Measurements from ENCODE around the gene HMGN4.
"Not testable (repeated sequence)": the region's sequence is repeated elsewhere in the genome, so short reads cannot be mapped to it uniquely, and the experiment has no call there.

Gene HMGN4

DNA sequence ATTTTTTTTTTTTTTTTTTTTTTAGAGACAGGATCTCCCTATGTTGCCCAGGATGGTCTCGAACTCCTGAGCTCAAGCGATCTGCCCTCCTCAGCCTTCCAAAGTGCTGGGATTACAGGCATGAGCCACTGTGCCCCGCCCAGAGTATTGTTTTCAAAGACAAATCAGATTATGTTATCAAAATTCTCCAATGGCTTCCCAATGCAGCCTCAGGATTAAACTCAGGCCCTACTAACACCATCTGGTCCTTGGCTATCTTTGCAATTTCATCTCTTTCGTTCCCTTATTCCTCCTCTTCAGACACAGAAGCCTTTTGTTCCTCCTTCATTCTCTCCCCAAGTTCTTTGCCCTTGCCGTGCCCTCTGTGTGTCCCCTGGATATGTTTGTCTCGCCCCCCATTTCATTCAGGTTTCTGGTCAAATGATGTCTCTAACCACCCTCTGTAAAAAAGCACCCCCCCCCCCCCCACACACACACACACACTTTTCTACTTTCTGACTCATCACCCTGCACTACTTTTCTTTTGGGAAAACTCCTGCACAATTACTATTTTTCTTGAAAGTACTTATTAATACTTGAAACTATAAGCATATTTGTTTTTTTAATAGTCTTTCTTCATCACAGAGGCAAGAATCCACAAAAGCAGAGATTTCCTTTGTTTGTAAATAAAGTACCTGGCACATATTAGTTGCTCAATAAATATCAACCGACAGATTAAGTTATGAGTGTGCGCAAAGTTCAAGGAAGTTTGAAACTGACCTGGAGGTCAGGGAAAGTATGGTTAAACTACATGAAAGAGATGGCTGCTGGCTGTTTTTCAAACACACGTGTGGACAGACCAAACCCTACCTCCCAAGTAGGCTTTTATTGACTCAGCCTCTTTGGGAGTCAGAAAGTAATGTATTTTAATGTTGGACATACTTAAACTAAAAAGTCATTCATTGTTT is 21.4 kb upstream of the HMGN4 start:
- no peaks in the 10 kb centered on the region for H3K9me3 ChIP-seq (ENCODE audit: control insufficient read depth, insufficient read depth, low read length)
- H3K9ac ChIP-seq (ENCODE audit: low read depth, low read length), result no peak overlapping the region
- H3K4me1 ChIP-seq (ENCODE audit: insufficient read depth, low read length), result 0 out of 2 replicates have a peak, but pooled peaks cover 3% of the 10 kb centered on the region
- no peaks in the 10 kb centered on the region for H3K36me3 ChIP-seq (ENCODE audit: insufficient read depth, low read length)

DNA sequence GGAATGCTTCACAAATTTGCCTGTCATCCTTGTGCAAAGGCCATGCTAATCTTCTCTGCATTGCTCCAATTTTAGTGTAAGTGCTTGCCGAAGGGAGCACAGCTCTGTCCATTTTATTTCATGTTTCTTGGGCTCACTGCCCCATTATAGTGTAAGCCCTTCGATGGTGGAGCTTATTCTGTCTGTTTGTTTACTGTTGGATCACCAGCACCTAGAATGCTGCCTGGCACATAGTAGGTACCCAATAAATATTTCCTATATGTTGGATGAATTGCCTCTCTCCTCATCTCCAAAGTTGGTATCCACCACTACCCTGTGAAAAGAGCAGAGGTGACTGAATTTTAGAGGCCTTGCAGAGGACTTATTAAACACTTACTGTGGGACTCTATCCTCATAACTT is 18.8 kb upstream of the HMGN4 start:
- H3K36me3 ChIP-seq (ENCODE audit: insufficient read depth, low read length), result no peaks in the 10 kb centered on the region
- no peaks in the 10 kb centered on the region for H3K9me3 ChIP-seq (ENCODE audit: control insufficient read depth, insufficient read depth, low read length)
- no peak overlapping the region for H3K9ac ChIP-seq (ENCODE audit: low read depth, low read length)
- 0 out of 2 replicates have a peak, but pooled peaks cover 3% of the 10 kb centered on the region for H3K4me1 ChIP-seq (ENCODE audit: insufficient read depth, low read length)

DNA sequence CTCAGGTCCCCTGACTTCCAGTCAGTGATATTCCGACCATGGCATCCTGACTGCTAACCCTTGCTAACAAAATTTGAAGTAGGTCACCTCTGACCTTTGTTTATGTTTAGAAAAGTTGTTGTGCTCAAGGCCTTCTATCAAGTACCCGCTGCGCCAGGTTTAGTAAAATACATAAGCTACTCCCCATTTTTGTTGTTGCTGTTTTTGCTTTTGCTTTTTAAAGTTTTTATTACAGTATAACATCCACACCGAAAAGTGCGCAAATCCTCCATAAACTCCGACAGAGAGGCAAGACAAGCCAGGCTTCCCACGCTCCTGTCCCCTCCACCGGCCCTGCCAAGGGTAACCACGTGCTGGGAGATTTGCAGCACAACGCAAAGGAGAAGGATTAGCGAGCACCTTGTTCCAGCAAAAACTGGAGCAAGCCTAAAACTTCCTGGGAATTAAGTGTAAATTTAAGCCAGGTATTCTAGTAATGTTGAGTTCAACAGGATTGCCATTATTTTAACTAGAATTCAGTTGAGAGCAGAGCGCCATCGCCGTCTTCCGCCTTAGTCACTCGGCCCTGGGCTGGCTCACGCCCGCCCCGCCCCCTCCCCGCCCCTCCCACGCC is 17.8 kb upstream of the HMGN4 start:
- Histone ChIP-seq H3K9ac (ENCODE audit: low read depth, low read length) (peak overlapping the region; percentile 59), H3K9me3 (ENCODE audit: control insufficient read depth, insufficient read depth, low read length) (no peaks in the 10 kb centered on the region), H3K4me1 (ENCODE audit: insufficient read depth, low read length) (0 out of 2 replicates have a peak, but pooled peaks cover 3% of the 10 kb centered on the region), H3K36me3 (ENCODE audit: insufficient read depth, low read length) (no peaks in the 10 kb centered on the region)

DNA sequence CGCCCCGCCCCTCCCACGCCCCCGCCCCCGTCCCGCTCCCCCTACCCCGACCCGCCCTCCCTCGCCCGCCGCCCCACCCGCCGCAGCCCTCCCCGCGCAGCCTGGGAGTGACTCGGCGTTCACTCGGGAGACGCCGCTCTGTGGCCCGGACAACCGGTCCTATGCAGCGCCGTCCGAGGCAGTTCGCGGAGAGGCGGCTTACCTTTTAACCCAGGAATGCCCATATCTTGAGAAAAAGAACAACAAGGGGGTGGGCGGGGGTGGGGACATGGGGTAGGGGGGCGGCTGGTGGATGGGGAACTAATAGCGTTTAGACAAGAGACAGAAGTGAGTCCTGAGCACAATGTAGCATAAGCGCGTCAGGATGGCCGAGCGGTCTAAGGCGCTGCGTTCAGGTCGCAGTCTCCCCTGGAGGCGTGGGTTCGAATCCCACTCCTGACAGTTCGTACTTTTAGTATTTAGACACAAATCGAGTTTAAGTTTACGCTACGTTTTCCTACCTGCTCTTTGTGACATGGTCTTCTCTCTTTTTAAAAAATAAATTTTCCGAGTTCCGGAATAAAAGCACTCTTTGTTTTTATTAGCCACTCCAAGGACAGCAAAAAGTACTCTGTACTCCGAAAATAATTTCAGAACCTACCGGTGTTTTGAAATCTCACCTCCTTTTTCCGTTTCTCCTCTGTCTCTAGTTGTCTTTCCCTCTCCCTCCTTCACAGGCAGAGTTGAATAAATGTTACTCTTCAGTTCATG is 17.1 kb upstream of the HMGN4 start:
- no peaks in the 10 kb centered on the region for H3K36me3 ChIP-seq (ENCODE audit: insufficient read depth, low read length)
- H3K9ac ChIP-seq (ENCODE audit: low read depth, low read length), result peak overlapping the region; percentile 99
- H3K4me1 ChIP-seq (ENCODE audit: insufficient read depth, low read length), result 0 out of 2 replicates have a peak, but pooled peaks cover 3% of the 10 kb centered on the region

DNA sequence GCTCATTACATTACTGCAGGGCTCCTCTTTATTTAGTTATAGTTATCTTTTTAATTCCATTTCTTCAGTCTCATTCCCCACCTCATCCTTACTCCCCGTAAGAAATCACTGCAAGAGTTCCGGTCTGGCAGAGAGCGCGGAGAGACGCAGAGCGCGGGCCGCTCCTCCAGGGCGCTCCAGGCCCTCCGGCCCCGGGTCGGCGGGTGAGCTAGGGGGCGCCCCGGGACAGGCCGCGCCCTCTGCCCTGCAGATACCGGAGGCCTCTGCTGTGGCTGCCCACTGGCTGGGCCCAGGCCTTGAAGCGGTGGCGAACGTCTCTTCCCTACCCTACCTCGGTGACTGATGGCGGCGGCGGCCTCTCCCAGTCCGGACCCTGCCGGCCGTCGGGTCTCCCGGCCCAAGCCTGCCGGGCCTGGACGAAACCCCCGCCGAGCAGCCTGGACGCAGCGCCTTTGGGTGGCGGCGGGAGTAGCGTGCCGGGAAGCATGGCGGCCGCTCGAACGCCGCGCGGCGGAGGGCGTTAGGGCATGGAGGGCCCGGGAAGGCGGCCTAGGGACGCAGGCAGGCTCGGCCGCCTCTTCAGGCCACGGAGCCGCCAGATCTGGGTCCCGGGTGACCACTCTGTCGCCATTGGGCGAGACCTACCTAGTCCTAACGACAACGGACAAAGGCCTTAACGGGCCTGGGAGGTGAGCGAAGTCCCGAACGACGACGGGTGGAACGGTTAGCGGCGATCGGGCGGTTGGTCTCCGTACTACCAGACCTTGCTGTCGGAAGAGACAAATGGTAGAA is 16.4 kb upstream of the HMGN4 start:
- peak overlapping the region; percentile 99 for H3K9ac ChIP-seq (ENCODE audit: low read depth, low read length)
- no peaks in the 10 kb centered on the region for H3K9me3 ChIP-seq (ENCODE audit: control insufficient read depth, insufficient read depth, low read length)
- no peaks in the 10 kb centered on the region for H3K36me3 ChIP-seq (ENCODE audit: insufficient read depth, low read length)
- 0 out of 2 replicates have a peak, but pooled peaks cover 3% of the 10 kb centered on the region for H3K4me1 ChIP-seq (ENCODE audit: insufficient read depth, low read length)

More for the DNA sequence above, 17.1 kb upstream of the HMGN4 start:
- H3K9me3 ChIP-seq (ENCODE audit: control insufficient read depth, insufficient read depth, low read length), result no peaks in the 10 kb centered on the region

DNA sequence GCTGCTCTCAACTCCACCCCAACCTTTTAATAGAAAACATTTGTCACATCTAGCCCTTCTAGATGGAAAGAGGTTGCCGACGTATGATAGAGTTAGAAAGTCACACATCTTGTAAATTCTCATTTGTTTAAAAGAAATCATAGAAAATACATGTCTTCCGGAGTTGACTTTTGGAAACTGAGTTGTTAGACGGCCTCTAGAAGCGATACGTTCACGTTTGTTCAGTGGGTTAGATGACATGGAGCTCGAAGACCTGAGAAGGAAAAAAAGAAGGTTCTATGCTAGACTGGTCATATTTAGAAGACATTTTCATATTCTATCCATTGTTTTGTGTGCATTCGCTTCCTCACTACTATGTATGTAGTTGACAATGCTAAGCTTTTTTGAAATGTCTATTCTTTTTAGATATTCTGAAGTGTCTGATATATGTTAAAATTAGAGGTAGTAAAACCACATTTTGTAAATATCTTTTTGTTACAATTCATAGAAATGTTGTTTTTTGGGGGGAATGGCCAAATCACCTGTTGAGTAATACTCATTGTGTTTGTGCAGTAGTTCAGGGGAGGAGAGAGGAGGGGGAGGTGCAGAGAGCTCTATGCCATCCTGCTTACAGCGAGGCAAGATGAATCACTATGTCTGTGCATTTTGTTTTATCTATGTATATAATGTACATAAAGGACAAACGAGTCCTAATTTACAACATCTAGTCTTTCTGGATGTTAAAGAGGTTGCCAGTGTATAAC is 15.5 kb upstream of the HMGN4 start:
- not testable (repeated sequence) for H3K9me3 ChIP-seq (ENCODE audit: control insufficient read depth, insufficient read depth, low read length); H3K36me3 ChIP-seq (ENCODE audit: insufficient read depth, low read length); H3K4me1 ChIP-seq (ENCODE audit: insufficient read depth, low read length)
- H3K9ac ChIP-seq (ENCODE audit: low read depth, low read length), result peak overlapping the region; percentile 99

DNA sequence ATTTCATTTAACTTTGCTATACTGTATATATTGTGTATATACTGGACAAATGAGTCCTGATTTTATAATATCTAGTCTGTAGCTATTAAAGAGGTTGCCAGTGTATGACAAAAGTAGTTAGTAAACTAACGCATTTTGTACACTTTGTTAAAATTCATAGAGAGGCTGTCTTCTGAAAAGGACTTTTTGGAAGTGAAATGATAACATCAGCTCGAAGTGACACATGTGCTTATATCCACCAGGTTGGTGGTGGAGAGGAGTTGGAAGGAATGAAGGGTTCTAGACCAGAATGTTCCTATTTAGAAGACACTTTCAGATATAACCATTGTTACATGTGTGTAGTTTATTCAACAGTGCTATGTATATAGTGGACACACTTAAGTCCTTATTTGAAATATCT is 13.9 kb upstream of the HMGN4 start:
- H3K9me3 ChIP-seq (ENCODE audit: control insufficient read depth, insufficient read depth, low read length); H3K9ac ChIP-seq (ENCODE audit: low read depth, low read length); H3K36me3 ChIP-seq (ENCODE audit: insufficient read depth, low read length): not testable (repeated sequence)
- H3K4me1 ChIP-seq (ENCODE audit: insufficient read depth, low read length), result peaks cover 13% of the 10 kb centered on the region

DNA sequence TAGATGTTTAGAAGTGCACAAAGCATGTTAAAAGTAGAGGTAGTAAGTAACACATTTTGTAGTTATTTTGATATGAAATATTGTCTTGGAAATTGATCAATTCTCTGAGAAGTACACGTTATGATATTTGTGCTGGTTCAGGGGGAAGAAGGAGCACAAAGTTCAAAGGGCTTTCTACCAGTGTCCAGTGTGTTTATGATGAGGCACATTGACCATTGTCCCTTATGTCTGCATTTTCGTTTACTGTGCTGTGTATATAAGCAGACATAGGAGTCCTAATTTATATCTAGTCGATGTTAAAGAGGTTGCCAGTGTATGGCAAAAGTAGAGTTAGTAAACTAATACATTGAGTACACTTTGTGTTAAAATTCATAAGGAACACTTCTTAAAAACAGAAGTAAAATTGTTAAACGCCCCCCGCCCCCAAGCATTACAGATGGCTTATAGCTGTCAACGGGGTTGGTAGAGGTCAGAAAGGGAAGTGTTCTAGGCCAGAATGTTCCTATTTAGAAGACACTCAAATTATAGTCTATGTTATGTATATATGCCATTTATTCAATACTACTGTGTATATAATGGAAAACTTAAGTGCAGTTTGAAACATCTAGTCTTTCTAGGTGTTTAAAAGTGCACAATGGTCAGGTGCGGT is 13.3 kb upstream of the HMGN4 start:
- H3K9me3 ChIP-seq (ENCODE audit: control insufficient read depth, insufficient read depth, low read length), result no peaks in the 10 kb centered on the region
- H3K4me1 ChIP-seq (ENCODE audit: insufficient read depth, low read length), result peaks cover 13% of the 10 kb centered on the region
- H3K9ac ChIP-seq (ENCODE audit: low read depth, low read length), result no peak overlapping the region
- H3K36me3 ChIP-seq (ENCODE audit: insufficient read depth, low read length), result no peaks in the 10 kb centered on the region

DNA sequence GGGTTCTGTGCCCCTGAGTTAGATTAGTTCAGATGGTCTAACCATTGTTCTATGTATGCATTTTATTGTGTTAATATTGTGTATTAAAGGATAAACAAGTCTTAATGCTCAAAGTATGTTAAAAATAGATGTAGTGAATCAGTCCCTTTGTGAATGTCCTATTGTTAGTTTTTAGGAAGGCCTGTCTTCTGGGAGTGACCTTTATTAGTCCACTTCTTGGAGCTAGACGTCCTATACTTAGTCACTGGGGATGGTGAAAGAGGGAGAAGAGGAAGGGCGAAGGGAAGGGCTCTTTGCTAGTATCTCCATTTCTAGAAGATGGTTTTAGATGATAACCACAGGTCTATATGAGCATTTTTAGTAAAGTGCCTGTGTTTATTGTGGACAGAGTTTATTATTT is 12.3 kb upstream of the HMGN4 start:
- Histone ChIP-seq H3K36me3 (ENCODE audit: insufficient read depth, low read length) (no peaks in the 10 kb centered on the region), H3K9me3 (ENCODE audit: control insufficient read depth, insufficient read depth, low read length) (no peaks in the 10 kb centered on the region), H3K4me1 (ENCODE audit: insufficient read depth, low read length) (peaks cover 10% of the 10 kb centered on the region), H3K9ac (ENCODE audit: low read depth, low read length) (no peak overlapping the region)

DNA sequence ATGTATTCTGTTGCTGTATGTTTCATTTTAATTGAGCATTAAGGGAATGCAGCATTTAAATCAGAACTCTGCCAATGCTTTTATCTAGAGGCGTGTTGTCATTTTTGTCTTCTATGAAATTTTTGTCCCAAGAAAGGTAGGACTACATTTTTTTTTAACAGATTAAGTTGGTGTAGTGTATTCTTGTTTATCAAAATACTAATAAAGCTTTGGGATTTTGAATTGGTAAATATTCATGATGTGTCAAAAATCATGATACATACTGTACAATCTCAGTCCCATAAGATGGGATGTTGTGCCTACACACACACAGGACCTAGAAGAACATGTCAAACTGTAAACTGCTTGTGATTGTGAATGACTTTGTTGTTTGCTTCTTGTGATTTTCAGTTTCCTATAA is 11.2 kb upstream of the HMGN4 start:
- Histone ChIP-seq H3K9ac (ENCODE audit: low read depth, low read length) (no peak overlapping the region), H3K9me3 (ENCODE audit: control insufficient read depth, insufficient read depth, low read length) (no peaks in the 10 kb centered on the region), H3K4me1 (ENCODE audit: insufficient read depth, low read length) (peaks cover 10% of the 10 kb centered on the region), H3K36me3 (ENCODE audit: insufficient read depth, low read length) (no peaks in the 10 kb centered on the region)

DNA sequence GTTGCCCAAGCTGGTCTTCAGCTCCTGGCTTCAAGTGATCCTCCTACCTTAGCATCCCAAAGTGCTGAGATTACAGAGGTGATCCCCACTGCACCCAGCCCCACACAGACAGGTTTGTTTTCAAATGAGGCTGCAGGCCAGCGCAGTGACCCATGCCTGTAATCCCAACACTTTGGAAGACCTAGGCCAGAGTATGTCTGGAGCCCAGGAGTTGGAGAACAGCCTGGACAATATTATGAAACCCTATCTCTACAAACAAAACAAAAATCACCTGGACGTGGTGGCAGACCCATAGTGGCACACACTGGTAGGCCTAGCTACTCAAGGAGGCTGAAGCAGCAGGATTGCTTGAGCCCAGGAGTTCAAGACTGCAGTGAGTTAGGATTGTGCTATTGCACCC is 8.0 kb upstream of the HMGN4 start:
- Histone ChIP-seq H3K36me3 (ENCODE audit: insufficient read depth, low read length) (no peaks in the 10 kb centered on the region), H3K9ac (ENCODE audit: low read depth, low read length) (no peak overlapping the region), H3K4me1 (ENCODE audit: insufficient read depth, low read length) (peaks cover 10% of the 10 kb centered on the region)

DNA sequence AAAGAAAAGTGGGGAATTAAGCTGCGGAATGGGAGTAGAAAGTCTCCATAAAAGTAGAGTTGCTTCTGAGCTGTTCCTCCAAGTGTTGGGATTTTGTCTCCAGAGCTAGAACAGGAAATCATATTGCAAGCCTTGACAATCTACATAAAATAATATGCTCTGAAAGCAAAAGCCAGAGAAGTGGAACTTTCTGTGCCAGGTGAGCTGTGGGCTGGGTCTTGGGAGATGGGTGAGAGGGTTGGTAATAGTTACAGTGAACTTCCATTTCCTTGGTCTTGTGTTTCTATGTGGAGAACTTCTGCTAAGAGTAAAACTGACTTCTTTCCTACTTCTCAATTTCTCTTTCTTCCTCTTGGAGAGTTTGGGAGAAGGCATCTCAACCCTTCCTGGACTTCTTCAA is 6.3 kb upstream of the HMGN4 start:
- no peak overlapping the region for H3K9ac ChIP-seq (ENCODE audit: low read depth, low read length)
- peaks cover 10% of the 10 kb centered on the region for H3K4me1 ChIP-seq (ENCODE audit: insufficient read depth, low read length)
- no peaks in the 10 kb centered on the region for H3K36me3 ChIP-seq (ENCODE audit: insufficient read depth, low read length)
- no peaks in the 10 kb centered on the region for H3K9me3 ChIP-seq (ENCODE audit: control insufficient read depth, insufficient read depth, low read length)

More for the DNA sequence above, 8.0 kb upstream of the HMGN4 start:
- no peaks in the 10 kb centered on the region for H3K9me3 ChIP-seq (ENCODE audit: control insufficient read depth, insufficient read depth, low read length)
